ENCODE measurements around the gene NSG1. TPM values are rescaled to one million over a fixed set of nuclear protein-coding genes. Genes with fewer than 3 reads are reported as not detected.

NSG1 gene
- total RNA-seq, 1 donor from 2014 or later: 41.6 TPM

DNA sequence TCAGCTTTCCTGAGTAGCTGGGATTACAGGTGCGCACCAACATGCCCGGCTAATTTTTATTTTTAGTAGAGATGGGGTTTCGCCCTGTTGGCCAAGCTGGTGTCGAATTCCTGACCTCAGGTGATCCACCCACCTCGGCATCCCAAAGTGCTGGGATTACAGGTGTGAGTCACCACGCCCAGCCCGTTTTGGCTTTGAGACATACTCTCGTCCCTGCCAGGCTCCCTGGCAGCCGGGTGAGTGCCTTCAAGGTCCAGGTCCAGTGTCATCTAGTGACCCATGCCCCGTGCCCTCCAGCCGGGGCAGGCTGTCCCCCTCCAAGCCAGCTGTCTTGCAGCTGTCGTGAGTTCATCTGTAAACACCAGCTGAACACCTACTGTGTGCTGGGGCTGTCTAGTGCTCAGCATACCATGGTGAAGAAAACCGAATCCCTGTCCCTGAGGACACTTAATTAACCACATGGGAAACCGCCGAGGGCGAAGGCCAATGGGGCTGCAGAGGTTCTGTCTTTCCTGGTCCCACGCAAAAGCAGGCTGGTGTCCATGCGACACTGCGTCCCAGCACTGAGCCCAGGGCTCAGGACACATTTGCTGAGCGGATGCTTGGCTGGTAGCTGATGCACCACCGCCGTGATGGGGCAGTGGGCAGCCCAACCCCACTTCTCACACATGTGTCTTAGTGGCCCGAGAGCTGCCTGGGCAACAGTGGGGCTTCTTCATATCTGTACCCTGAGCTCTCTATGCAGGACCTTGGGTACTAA is 21.9 kb downstream of the NSG1 start:
- peak overlapping the region; percentile 87 for H3K27ac Mint-ChIP-seq
- H3K4me3 Mint-ChIP-seq: no peak overlapping the region
- no peaks in the 10 kb centered on the region for H3K9me3 Mint-ChIP-seq
- no peaks in the 10 kb centered on the region for H3K79me2 ChIP-seq (ENCODE audit: low read depth)
- no peaks in the 10 kb centered on the region for H3K27me3 ChIP-seq
- H3K27ac ChIP-seq: no peak overlapping the region
- H3K4me1 Mint-ChIP-seq: peaks cover 18% of the 10 kb centered on the region
- H3K9ac ChIP-seq: no peak overlapping the region
- TF ChIP-seq EZH2 (IDR thresholded peaks at IDR 0.05) (no peak), EZH2phosphoT487 (IDR thresholded peaks at IDR 0.05) (no peak)
- TF ChIP-seq, protein P1, sequence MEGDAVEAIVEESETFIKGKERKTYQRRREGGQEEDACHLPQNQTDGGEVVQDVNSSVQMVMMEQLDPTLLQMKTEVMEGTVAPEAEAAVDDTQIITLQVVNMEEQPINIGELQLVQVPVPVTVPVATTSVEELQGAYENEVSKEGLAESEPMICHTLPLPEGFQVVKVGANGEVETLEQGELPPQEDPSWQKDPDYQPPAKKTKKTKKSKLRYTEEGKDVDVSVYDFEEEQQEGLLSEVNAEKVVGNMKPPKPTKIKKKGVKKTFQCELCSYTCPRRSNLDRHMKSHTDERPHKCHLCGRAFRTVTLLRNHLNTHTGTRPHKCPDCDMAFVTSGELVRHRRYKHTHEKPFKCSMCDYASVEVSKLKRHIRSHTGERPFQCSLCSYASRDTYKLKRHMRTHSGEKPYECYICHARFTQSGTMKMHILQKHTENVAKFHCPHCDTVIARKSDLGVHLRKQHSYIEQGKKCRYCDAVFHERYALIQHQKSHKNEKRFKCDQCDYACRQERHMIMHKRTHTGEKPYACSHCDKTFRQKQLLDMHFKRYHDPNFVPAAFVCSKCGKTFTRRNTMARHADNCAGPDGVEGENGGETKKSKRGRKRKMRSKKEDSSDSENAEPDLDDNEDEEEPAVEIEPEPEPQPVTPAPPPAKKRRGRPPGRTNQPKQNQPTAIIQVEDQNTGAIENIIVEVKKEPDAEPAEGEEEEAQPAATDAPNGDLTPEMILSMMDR (IDR thresholded peaks at IDR 0.05): no peak
- H3F3A ChIP-seq (ENCODE audit: low read depth): no peaks in the 10 kb centered on the region
- no peaks in the 10 kb centered on the region for H4K20me1 ChIP-seq (ENCODE audit: low read depth)
- peaks cover 4% of the 10 kb centered on the region for H3K27me3 Mint-ChIP-seq (ENCODE audit: insufficient read depth, low read depth)
- H3K9me3 ChIP-seq (ENCODE audit: low read depth): no peaks in the 10 kb centered on the region
- peaks cover 3% of the 10 kb centered on the region for H3K4me1 ChIP-seq
- H3K4me3 ChIP-seq: no peak overlapping the region
- H3K36me3 Mint-ChIP-seq: no peaks in the 10 kb centered on the region
- H2AFZ ChIP-seq (replicated peaks): no peak overlapping the region
- no peak overlapping the region for H3K4me2 ChIP-seq
- H3K36me3 ChIP-seq: no peaks in the 10 kb centered on the region
- DNase-seq (ENCODE audit: low spot score): no peak

DNA sequence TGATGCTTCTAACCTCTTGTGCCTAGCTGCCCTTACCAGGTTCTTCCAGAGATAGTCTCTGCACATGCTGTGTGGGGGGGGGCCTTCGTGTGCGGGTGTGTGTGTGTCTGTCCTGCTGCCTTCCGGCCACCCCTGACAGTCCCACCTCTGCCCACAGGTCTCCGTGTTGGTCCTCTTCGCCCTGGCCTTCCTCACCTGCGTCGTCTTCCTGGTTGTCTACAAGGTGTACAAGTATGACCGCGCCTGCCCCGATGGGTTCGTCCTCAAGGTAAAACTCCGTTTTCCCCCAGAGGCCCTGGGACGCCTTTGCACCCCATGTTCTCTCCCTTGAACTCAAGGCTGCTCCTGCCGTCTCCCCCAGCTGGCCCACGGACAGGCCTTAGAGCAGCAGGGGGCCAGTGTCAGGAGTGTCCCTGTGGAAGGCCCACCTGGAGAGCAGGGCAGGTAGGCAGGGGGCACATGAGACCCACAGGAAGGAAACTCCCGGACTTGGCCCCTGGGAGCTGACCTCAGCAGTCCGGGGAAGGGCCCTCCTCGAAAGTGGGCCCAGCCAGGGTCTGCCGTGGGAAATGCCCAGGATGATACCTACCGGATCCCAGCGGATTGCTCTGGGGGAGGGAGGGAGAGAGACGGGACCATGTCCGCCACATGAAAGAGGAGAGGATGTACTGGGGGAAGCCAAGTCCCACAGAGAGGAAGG is 22.7 kb downstream of the NSG1 start:
- Mint-ChIP-seq H3K9me3 (no peaks in the 10 kb centered on the region), H3K27ac (no peak overlapping the region), H3K27me3 (ENCODE audit: insufficient read depth, low read depth) (peaks cover 4% of the 10 kb centered on the region), H3K4me3 (no peak overlapping the region), H3K36me3 (peaks cover under 1% of the 10 kb centered on the region), H3K4me1 (peaks cover 18% of the 10 kb centered on the region)
- TF ChIP-seq, protein P1 (IDR thresholded peaks at IDR 0.05): no peak
- TF ChIP-seq EZH2phosphoT487 (IDR thresholded peaks at IDR 0.05): no peak
- no peak for TF ChIP-seq EZH2 (IDR thresholded peaks at IDR 0.05)
- no peak for DNase-seq (ENCODE audit: low spot score)
- Histone ChIP-seq H3K79me2 (ENCODE audit: low read depth) (no peaks in the 10 kb centered on the region), H2AFZ (replicated peaks) (no peak overlapping the region), H3K9me3 (ENCODE audit: low read depth) (no peaks in the 10 kb centered on the region), H3K27ac (no peak overlapping the region), H4K20me1 (ENCODE audit: low read depth) (no peaks in the 10 kb centered on the region), H3K4me1 (peaks cover 3% of the 10 kb centered on the region), H3K27me3 (no peaks in the 10 kb centered on the region), H3F3A (ENCODE audit: low read depth) (no peaks in the 10 kb centered on the region), H3K36me3 (no peaks in the 10 kb centered on the region), H3K9ac (no peak overlapping the region), H3K4me2 (no peak overlapping the region), H3K4me3 (no peak overlapping the region)

DNA sequence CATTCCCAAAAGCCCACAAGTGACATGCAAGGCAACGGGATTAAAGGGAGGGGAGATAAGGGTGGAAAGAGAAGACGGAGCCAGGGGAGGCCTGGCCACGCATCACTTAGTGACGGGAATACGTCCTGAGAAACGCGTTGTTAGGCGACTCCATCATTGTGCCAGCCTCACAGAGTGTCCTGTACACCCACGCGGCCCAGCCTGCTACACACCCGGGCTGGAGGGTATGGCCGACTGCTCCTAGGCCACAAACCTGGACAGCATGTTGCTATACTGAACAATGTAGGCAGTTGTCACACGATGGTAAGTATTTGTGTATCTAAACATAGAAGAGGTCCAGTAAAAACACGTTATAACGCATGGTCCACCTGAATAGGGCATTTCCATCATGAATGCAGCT is 23.4 kb downstream of the NSG1 start:
- no peaks in the 10 kb centered on the region for H3K9me3 ChIP-seq (ENCODE audit: low read depth)
- H3F3A ChIP-seq (ENCODE audit: low read depth): no peaks in the 10 kb centered on the region
- H3K27ac ChIP-seq: no peak overlapping the region
- DNase-seq (ENCODE audit: low spot score): no peak
- no peaks in the 10 kb centered on the region for H3K36me3 ChIP-seq
- H2AFZ ChIP-seq (replicated peaks): no peak overlapping the region
- H4K20me1 ChIP-seq (ENCODE audit: low read depth): no peaks in the 10 kb centered on the region
- H3K4me3 ChIP-seq: no peak overlapping the region
- no peaks in the 10 kb centered on the region for H3K27me3 ChIP-seq
- no peak overlapping the region for H3K9ac ChIP-seq
- Mint-ChIP-seq H3K4me3 (no peak overlapping the region), H3K36me3 (peaks cover 2% of the 10 kb centered on the region), H3K9me3 (no peaks in the 10 kb centered on the region), H3K4me1 (peaks cover 18% of the 10 kb centered on the region), H3K27ac (no peak overlapping the region), H3K27me3 (ENCODE audit: insufficient read depth, low read depth) (peaks cover 4% of the 10 kb centered on the region)
- no peak for TF ChIP-seq EZH2 (IDR thresholded peaks at IDR 0.05)
- peaks cover 3% of the 10 kb centered on the region for H3K4me1 ChIP-seq
- no peaks in the 10 kb centered on the region for H3K79me2 ChIP-seq (ENCODE audit: low read depth)
- no peak overlapping the region for H3K4me2 ChIP-seq

- Histone ChIP-seq H3F3A (ENCODE audit: low read depth) (no peaks in the 10 kb centered on the region), H3K79me2 (ENCODE audit: low read depth) (no peaks in the 10 kb centered on the region), H4K20me1 (ENCODE audit: low read depth) (no peaks in the 10 kb centered on the region), H3K4me3 (no peak overlapping the region), H3K36me3 (no peaks in the 10 kb centered on the region), H3K9ac (no peak overlapping the region), H3K4me1 (peaks cover 3% of the 10 kb centered on the region), H2AFZ (replicated peaks) (no peak overlapping the region), H3K9me3 (ENCODE audit: low read depth) (no peaks in the 10 kb centered on the region), H3K27me3 (no peaks in the 10 kb centered on the region), H3K4me2 (no peak overlapping the region), H3K27ac (no peak overlapping the region)
- Mint-ChIP-seq H3K4me3 (no peak overlapping the region), H3K27me3 (ENCODE audit: insufficient read depth, low read depth) (peaks cover 5% of the 10 kb centered on the region), H3K9me3 (no peaks in the 10 kb centered on the region), H3K4me1 (peaks cover 14% of the 10 kb centered on the region), H3K36me3 (peaks cover 5% of the 10 kb centered on the region), H3K27ac (no peak overlapping the region)
- no peak for DNase-seq (ENCODE audit: low spot score)
- TF ChIP-seq EZH2 (IDR thresholded peaks at IDR 0.05) (no peak), EZH2phosphoT487 (IDR thresholded peaks at IDR 0.05) (no peak)
- TF ChIP-seq, protein P1 (IDR thresholded peaks at IDR 0.05): no peak
These were observed 25.0 kb downstream of the NSG1 start for GRCh38 chr4:4411906-4412305.
